GM19438 (cell line): ENCODE measurements around the gene DENND6B.
"Not testable (repeated sequence)": the region's sequence is repeated elsewhere in the genome, so short reads cannot be mapped to it uniquely, and the experiment has no call there.

Experiments used
- ATAC-seq: cut with Tn5 transposase; IDR thresholded peaks from one replicate; pipeline ENCODE4 v1.9.1; 2021; ENCODE audit warnings: low read depth; ENCODE audit not compliant: unreplicated experiment

DENND6B gene

DNA sequence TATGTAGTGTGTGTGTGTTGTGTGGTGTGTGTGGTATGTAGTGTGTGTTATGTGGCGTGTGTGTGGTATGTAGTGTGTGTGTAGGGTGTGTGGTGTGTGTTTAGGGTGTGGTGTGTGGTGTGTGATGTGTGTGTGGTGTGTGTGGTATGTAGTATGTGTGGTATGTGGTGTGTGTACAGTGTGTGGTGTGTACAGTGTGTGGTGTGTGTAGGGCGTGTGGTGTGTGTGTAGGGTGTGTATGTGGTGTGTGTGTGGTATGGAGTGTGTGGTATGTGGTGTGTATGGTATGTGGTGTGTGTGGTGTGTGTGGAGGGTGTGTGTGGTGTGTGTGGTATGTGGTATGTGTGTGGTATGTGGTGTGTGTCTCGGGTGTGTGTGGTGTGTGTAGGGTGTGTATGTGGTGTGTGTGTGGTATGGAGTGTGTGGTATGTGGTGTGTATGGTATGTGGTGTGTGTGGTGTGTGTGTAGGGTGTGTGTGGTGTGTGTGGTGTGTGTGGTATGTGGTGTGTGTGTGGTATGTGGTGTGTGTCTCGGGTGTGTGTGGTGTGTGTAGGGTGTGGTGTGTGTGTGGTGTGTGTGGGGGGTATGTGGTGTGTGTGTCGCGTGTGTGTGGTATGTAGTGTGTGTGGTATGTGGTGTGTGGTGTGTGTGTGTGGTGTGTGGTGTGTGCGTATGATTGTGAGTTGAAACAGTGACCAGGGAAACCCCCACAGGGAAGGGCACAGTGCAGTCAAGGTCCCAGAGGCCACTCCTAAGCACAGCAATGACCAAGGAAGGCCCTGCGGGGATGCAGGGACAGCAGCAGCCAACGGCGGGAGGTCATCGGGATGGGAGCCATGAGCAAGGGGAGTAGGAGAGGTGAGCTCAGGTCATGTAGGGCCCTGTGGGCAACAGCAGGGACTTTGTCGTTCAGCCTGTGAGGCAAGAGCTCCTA is 13.4 kb upstream of the DENND6B start:
- ATAC-seq = no peak

GRCh38 chr22:50338860-50339462 is 12.1 kb upstream of the DENND6B start:
- ATAC-seq = no peak

GRCh38 chr22:50338042-50338573 is 11.3 kb upstream of the DENND6B start:
- no peak for ATAC-seq

DNA sequence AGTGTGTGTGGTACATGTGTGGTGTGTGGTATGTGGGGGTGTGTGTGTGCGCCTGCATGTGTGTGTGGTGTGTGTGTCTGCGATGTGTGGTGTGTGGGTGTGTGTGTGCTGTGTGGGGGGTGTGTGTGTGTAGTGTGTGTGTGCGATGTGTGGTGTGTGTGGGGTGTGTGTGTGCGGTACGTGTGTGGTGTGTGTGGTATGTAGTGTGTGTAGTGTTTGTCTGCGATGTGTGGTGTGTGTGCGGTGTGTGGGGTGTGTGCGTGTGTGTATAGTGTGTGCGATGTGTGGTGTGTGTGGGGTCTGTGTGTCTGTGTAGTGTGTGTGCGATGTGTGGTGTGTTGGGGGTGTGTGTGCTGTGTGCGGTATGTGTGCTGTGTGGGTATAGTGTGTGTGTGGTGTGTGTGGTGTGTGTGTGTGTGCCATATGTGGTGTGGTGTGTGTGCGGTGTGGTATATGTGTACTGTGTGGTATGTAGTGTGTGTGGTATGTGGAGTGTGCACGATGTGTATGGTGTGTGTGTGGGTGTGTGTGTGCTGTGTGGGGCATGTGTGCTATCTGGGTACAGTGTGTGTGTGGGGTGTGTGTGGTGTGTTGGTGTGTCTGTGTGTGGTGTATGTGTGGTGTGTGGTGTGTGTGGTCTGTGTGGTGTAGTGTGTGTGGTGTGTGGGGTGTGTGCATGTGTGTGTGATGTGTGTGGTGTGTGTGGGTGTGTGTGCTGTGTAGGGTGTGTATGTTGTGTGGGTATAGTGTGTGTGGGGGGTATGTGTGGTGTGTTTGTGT is 10.6 kb upstream of the DENND6B start:
- ATAC-seq = no peak

DNA sequence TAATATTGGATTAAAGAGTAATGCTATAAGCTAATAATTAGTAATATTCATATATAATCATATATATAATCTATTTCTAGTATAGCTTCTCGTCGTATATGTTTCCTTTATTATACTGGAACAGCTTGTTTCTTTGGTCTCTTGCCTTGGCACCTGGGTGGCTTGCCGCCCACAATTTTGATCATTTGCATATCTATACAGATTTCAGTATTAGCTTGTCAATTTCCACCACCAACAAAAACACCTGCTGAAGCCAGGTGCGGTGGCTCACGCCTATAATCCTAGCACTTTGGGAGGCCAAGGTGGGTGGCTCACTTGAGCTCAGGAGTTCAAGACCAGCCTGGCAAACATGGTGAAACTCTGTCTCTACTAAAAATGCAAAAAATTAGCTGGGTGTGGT is 7.6 kb upstream of the DENND6B start:
- not testable (repeated sequence) for ATAC-seq

GRCh38 chr22:50329236-50329635 is 2.4 kb upstream of the DENND6B start:
- no peak for ATAC-seq

DNA sequence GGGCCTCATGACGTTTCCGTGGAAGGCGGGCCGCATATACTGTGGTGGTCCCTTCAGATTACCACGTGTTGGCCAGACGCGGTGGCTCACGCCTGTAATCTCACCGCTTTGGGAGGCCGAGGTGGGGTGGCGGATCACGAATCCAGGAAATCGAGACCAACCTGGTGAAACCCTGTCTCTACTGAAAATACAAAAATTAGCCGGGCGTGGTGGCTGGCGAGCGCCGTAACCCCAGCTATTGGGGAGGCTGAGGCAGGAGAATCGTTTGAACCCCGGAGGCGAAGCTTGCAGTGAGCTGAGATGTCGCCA is 853 bp upstream of the DENND6B start:
- no peak for ATAC-seq

GRCh38 chr22:50326225-50326955 is 422 bp downstream of the DENND6B start:
- ATAC-seq = no peak

GRCh38 chr22:50325444-50326224 is 1.2 kb downstream of the DENND6B start:
- ATAC-seq = no peak

DNA sequence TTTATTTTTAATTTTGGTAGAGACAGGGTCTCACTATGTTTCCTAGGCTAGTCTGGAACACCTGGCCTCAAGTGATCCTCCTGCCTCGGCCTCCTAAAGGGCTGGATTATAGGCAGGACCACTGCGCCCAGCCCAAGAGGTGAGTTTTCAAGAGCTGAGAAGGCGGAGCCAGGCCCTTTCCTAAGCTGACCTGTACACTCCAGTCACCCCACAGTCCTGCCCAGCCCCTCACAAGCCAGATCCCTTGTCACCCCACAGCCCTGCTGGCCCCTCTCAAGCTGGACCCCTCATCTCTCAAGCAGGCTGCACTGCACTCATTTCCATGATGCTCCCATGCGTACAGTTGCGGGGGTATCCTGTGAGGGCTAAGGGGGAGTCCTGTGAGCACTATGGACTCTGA is 2.9 kb downstream of the DENND6B start:
- ATAC-seq = no peak

- not testable (repeated sequence) for ATAC-seq
Observed at GRCh38 chr22:50322382-50323104, 4.3 kb downstream of the DENND6B start.

- ATAC-seq = no peak
Observed at GRCh38 chr22:50320671-50321325, 6.0 kb downstream of the DENND6B start.

DNA sequence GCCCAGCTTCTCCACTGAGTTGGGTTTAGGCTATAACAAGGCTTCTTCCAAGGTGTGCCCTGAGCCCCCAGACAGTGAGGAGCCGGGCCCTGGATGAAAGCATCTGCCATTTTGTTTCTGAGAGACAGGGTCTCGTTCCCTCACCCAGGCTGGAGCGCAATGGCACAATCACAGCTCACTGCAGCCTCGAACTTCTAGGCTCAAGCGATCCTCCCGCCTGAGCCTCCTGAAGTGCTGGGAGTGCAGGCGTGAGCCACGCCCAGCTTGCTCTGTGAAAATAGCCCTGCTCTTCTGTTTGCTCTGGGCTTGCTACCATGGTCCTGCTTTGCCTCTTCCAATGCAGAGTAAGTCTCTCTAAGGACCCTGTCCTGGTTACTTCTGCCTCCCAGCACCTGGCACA is 6.7 kb downstream of the DENND6B start:
- no peak for ATAC-seq

DNA sequence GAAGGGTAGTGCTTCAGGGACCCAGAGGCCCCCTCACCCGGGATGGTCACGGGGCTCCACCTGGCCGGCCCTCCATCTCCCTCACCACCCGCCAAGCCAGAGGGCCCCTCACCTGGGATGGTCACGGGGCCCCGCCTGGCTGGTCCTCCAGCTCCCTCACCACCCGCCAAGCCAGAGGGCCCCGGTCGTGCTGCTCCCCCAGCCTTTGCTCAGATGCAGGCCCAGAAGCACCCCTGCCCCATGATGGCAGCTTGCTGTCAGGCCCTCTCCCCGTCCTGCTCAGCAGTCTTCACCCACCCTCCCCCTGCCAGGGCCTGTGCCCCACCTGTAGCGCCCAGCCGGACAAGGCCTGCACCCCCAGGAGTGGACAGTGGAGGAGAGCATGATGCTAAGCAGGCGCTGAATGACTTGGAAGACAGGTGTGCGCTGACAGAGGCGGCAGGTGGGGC is 7.3 kb downstream of the DENND6B start:
- no peak for ATAC-seq

GRCh38 chr22:50318698-50319411 is 8.0 kb downstream of the DENND6B start:
- ATAC-seq = no peak

DNA sequence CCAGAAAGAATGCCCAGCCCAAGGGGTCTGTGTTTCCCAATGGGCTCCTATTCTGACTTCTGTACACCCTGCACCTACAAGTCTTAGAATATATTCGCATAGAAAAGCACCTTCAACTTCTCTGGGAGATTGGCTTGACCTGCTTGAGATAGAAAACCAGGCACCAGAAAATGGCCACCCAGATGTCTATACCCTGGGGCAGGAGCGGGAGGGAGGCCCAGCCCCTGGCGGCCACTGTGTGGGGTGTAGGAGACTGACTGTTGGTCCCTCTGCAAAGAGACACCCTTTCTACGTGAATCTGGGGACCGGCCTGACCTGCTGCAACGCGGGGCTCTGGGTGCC is 8.5 kb downstream of the DENND6B start:
- no peak for ATAC-seq

DNA sequence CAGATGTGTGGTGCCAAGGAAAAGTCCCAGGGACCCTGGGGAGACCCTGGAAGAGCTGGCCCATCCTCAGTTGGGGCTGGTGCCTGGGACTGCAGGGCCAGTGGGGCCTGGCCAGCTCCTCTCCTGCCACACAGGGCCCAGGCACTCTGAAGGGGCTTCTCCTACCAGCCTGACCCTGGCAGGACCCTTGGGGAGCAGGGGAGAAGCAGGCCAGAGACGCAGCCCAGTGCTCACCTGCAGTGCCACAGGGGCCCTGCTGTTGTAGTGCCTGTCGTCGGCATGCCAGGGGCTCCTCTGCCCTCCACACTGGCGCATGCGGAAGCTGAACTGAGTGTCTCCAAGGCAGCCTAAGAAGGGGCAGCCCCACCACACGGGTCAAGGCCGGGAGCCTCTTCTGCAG is 9.1 kb downstream of the DENND6B start:
- no peak for ATAC-seq

DNA sequence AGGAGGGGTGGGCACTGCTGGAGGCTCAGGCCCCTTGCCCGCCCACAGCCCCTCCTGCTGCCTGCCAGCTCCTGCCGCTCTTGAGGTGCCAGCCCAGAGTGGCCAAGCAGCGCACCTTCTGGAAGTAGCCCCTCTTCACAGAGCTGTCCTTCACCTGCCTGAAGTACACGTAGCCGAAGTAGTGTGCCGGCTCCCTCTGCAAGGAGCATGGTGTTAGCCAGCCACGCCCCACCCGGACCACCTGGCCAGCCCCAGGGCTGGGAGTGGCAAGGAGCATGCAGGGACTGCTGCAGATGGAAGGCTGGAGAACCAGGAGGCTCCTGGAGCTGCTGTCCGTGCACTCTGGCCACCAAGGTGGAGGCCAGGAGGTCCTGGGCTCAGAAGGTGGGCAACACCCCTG is 9.6 kb downstream of the DENND6B start:
- no peak for ATAC-seq
